Measurements from ENCODE around the gene SLC13A3. TPM values are rescaled to one million over a fixed set of nuclear protein-coding genes. Genes with fewer than 3 reads are reported as not detected.

Gene SLC13A3
- total and polyA plus RNA-seq, 2 of the 4 experiments (the other 2 are of a cell fraction): 2.5 to 4.2 TPM

DNA sequence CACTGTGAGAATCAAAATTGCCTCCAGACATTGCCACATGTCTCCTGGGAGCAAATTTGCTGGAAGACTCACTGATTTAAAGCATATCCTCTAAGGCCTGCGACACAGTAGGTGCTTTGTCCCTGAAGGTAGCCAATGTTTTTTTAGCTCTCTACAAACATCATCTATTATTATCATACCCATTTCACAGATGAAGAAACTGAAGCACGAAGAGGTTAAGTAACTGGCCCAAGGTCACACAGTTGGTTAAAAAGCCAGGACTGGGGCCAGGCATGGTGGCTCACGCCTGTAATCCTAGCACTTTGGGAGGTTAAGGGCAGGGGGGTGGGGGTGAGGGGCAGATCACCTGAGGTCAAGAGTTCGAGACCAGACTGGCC is 12.4 kb downstream of the SLC13A3 start:
- no peak for ATAC-seq (ENCODE audit: low read depth)
- no peak overlapping the region for H3K14ac ChIP-seq (replicated peaks; ENCODE audit: low read depth, low read length)
- H4K20me1 ChIP-seq (ENCODE audit: insufficient read depth, low read length): no peaks in the 10 kb centered on the region
- no peak overlapping the region for H3K56ac ChIP-seq (ENCODE audit: extremely low read depth, insufficient read depth, low read length)
- H4K8ac ChIP-seq (ENCODE audit: low read depth in 2 of 2, low read length in 2 of 2): no peak overlapping the region
- H3K4ac ChIP-seq (ENCODE audit: low read depth, low read length): no peak overlapping the region
- TF ChIP-seq MAFK (IDR thresholded peaks at IDR 0.05; ENCODE audit: low read depth, low read length) (no peak), RFX5 (IDR thresholded peaks at IDR 0.05; ENCODE audit: low read depth, low read length) (no peak), NFE2L2 (IDR thresholded peaks at IDR 0.05; ENCODE audit: low read depth, low read length) (no peak), BHLHE40 (IDR thresholded peaks at IDR 0.05; ENCODE audit: low read depth, low read length) (no peak)
- TF ChIP-seq, protein P1, sequence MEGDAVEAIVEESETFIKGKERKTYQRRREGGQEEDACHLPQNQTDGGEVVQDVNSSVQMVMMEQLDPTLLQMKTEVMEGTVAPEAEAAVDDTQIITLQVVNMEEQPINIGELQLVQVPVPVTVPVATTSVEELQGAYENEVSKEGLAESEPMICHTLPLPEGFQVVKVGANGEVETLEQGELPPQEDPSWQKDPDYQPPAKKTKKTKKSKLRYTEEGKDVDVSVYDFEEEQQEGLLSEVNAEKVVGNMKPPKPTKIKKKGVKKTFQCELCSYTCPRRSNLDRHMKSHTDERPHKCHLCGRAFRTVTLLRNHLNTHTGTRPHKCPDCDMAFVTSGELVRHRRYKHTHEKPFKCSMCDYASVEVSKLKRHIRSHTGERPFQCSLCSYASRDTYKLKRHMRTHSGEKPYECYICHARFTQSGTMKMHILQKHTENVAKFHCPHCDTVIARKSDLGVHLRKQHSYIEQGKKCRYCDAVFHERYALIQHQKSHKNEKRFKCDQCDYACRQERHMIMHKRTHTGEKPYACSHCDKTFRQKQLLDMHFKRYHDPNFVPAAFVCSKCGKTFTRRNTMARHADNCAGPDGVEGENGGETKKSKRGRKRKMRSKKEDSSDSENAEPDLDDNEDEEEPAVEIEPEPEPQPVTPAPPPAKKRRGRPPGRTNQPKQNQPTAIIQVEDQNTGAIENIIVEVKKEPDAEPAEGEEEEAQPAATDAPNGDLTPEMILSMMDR (conservative IDR thresholded peaks at IDR 0.05; ENCODE audit: low read depth, low read length): no peak
- H2AK9ac ChIP-seq (replicated peaks; ENCODE audit: low read depth, low read length, poor library complexity): no peak overlapping the region
- H3K4me3 ChIP-seq (ENCODE audit: insufficient read depth, low read depth, low read length): no peak overlapping the region
- H3K4me1 ChIP-seq (ENCODE audit: control insufficient read depth, insufficient read depth, low read length): no peaks in the 10 kb centered on the region
- no peak overlapping the region for H2BK20ac ChIP-seq (ENCODE audit: low read depth, low read length)
- in situ Hi-C loops (cut with MboI; ENCODE audit: low sequenced_read_pairs) (no loop called here), dilution Hi-C loops (cut with HindIII; ENCODE audit: low sequenced_read_pairs, unreplicated experiment) (no loop called here), intact Hi-C loops (cut with micrococcal nuclease) (no loop called here)
- H4K5ac ChIP-seq (ENCODE audit: low read depth, low read length): no peak overlapping the region
- H3K79me1 ChIP-seq (ENCODE audit: low read depth in 1 of 2, low read length in 2 of 2): no peaks in the 10 kb centered on the region
- no peak overlapping the region for H3K27ac ChIP-seq (ENCODE audit: insufficient read depth, low read length)
- BruUV-seq (replicated peaks): no TSS peak
- H3K9me1 ChIP-seq (ENCODE audit: insufficient read depth, low read length): no peaks in the 10 kb centered on the region
- H3K23ac ChIP-seq (ENCODE audit: low read depth, low read length): no peak overlapping the region
- H2BK120ac ChIP-seq (ENCODE audit: low read depth, low read length): no peak overlapping the region
- H3K4me2 ChIP-seq (ENCODE audit: low read depth, low read length): no peak overlapping the region
- H3K27me3 ChIP-seq (ENCODE audit: control insufficient read depth, insufficient read depth, low read length): no peaks in the 10 kb centered on the region; the same call in 1 of the 2 replicates
- no peaks in the 10 kb centered on the region for H3K36me3 ChIP-seq (ENCODE audit: control insufficient read depth, insufficient read depth, low read length)
- no peak overlapping the region for H2BK15ac ChIP-seq (ENCODE audit: low read depth, low read length)
- H3K9me3 ChIP-seq (ENCODE audit: control insufficient read depth, insufficient read depth, low read length): no peaks in the 10 kb centered on the region
- no peak overlapping the region for H3K9ac ChIP-seq (ENCODE audit: low read depth, low read length)
- ChIA-PET POLR2A (ENCODE audit: unreplicated experiment) (interaction anchor here (0.7 kb wide), 1 partner anchor 12 kb away, joined by 4 read pairs; no protein-coding TSS in a partner anchor), CTCF (no interaction called here)
- H2AFZ ChIP-seq (replicated peaks; ENCODE audit: low read length, poor library complexity): no peak overlapping the region
- H2BK5ac ChIP-seq (ENCODE audit: low read depth, low read length, poor library complexity, severe bottlenecking): no peak overlapping the region
- DNase-seq: no peak
- no CpG with 5 or more reads among the region's 4 CpGs for WGBS, 2 experiments (ENCODE audit: extremely low coverage in 2 of 2, insufficient read length in 1 of 2)
- no peak overlapping the region for H2AK5ac ChIP-seq (ENCODE audit: low read depth, low read length)
- no peak overlapping the region for H3K18ac ChIP-seq (ENCODE audit: low read depth, low read length)
- H4K91ac ChIP-seq (ENCODE audit: insufficient read depth, low read depth, low read length): no peak overlapping the region
